OCI-LY3 (cell line): ENCODE measurements around the gene SPECC1L.

Source experiments
- H2AFZ ChIP-seq: fragments of 200-600, 300-600 bp; shearing (Covaris generic); 2 replicates; pipeline ENCODE4 v1.6.0; 2014; ENCODE audit warnings: antibody characterized with exemption, low read depth, low read length
- H3K27ac ChIP-seq: fragments of 200-600, 300-600 bp; sonication (generic); 2 replicates; pipeline ENCODE4 v1.5.1; 2014; ENCODE audit warnings: mild to moderate bottlenecking, low read length, moderate library complexity, mixed read lengths
- H3K27me3 ChIP-seq: fragments of 200-600, 300-600 bp; sonication (generic); 2 replicates; pipeline ENCODE4 v1.6.1; 2014; ENCODE audit warnings: low read depth, low read length, mixed read lengths
- H3K36me3 ChIP-seq: fragments of 200-600, 300-600 bp; sonication (generic); replicated peaks from 2 replicates; pipeline ENCODE3; 2014; ENCODE audit warnings: low read depth, low read length, mixed read lengths
- H3K4me1 ChIP-seq: fragments of 300-600, 200-600 bp; sonication (generic); 2 replicates; pipeline ENCODE4 v1.6.1; 2014; ENCODE audit warnings: low read length, mixed read lengths
- H3K4me2 ChIP-seq: fragments of 200-600, 300-600 bp; sonication (generic); 2 replicates; pipeline ENCODE4 v1.6.1; 2014; ENCODE audit warnings: low read length, mixed read lengths
- H3K4me3 ChIP-seq: fragments of 300-600, 200-600 bp; sonication (generic); 2 replicates; pipeline ENCODE4 v1.5.1; 2014; ENCODE audit warnings: antibody characterized with exemption, mild to moderate bottlenecking, low read length, moderate library complexity
- H3K79me2 ChIP-seq: fragments of 300-600, 200-600 bp; shearing (Covaris generic); 2 replicates; pipeline ENCODE4 v1.6.1; 2014; ENCODE audit warnings: mild to moderate bottlenecking, low read length, mixed read lengths
- H3K9ac ChIP-seq: fragments of 300-600, 200-600 bp; shearing (Covaris generic); 2 replicates; pipeline ENCODE4 v1.6.0; 2014; ENCODE audit warnings: mild to moderate bottlenecking, low read length, moderate library complexity
- H3K9me3 ChIP-seq: fragments of 200-600, 300-600 bp; shearing (Covaris generic); 2 replicates; pipeline ENCODE4 v1.6.1; 2014; ENCODE audit warnings: low read length, mixed read lengths; ENCODE audit not compliant: insufficient read depth
- H4K20me1 ChIP-seq: fragments of 200-600, 300-600 bp; sonication (generic); 2 replicates; pipeline ENCODE4 v1.6.1; 2016; ENCODE audit warnings: low read length, mixed read lengths; ENCODE audit not compliant: insufficient read depth
- CTCF ChIP-seq: fragments of 200-600, 300-600 bp; sonication (generic); IDR thresholded peaks from 2 replicates; pipeline ENCODE4 v1.5.1; 2014; ENCODE audit warnings: antibody characterized with exemption, low read length, low read depth
- EZH2phosphoT487 ChIP-seq: fragments of 200-600 bp; shearing (Covaris generic); IDR thresholded peaks from 2 replicates; pipeline ENCODE4 v1.6.1; 2018; ENCODE audit warnings: antibody characterized with exemption, mixed run types, low read depth

Gene SPECC1L

GRCh38 chr22:24402460-24403192 is 132.0 kb downstream of the SPECC1L start:
- Histone ChIP-seq H4K20me1 (peaks cover 3% of the 10 kb centered on the region; the same call in 1 of the 2 replicates), H3K27me3 (no peaks in the 10 kb centered on the region), H3K9me3 (no peaks in the 10 kb centered on the region), H3K4me3 (peak overlapping the region; percentile 43; the same call in 1 of the 2 replicates), H3K36me3 (peaks cover 29% of the 10 kb centered on the region), H3K27ac (peak overlapping the region; percentile 69), H3K4me1 (peaks cover 42% of the 10 kb centered on the region), H3K9ac (peak overlapping the region; percentile 42; the same call in 1 of the 2 replicates), H2AFZ (no peak overlapping the region), H3K4me2 (peak overlapping the region; percentile 73), H3K79me2 (no peaks in the 10 kb centered on the region)
- no peak for TF ChIP-seq EZH2phosphoT487

GRCh38 chr22:24403346-24403745 is 132.7 kb downstream of the SPECC1L start:
- Histone ChIP-seq H3K27me3 (no peaks in the 10 kb centered on the region), H3K4me3 (no peak overlapping the region), H4K20me1 (peaks cover 3% of the 10 kb centered on the region; the same call in 1 of the 2 replicates), H3K27ac (peak overlapping the region; percentile 69), H3K4me1 (peaks cover 42% of the 10 kb centered on the region), H3K9me3 (no peaks in the 10 kb centered on the region), H3K36me3 (peaks cover 22% of the 10 kb centered on the region), H3K4me2 (peak overlapping the region; percentile 73; the same call in 1 of the 2 replicates), H3K9ac (no peak overlapping the region), H2AFZ (no peak overlapping the region), H3K79me2 (no peaks in the 10 kb centered on the region)
- no peak for TF ChIP-seq CTCF
- TF ChIP-seq EZH2phosphoT487, result no peak

GRCh38 chr22:24404561-24405275 is 134.1 kb downstream of the SPECC1L start:
- Histone ChIP-seq H4K20me1 (peaks cover 3% of the 10 kb centered on the region; the same call in 1 of the 2 replicates), H3K9me3 (no peaks in the 10 kb centered on the region), H3K4me1 (peaks cover 41% of the 10 kb centered on the region), H3K27me3 (no peaks in the 10 kb centered on the region), H3K79me2 (no peaks in the 10 kb centered on the region), H3K4me2 (no peak overlapping the region), H3K27ac (no peak overlapping the region), H3K9ac (no peak overlapping the region), H2AFZ (no peak overlapping the region), H3K4me3 (no peak overlapping the region), H3K36me3 (peaks cover 22% of the 10 kb centered on the region)
- TF ChIP-seq CTCF, result no peak

GRCh38 chr22:24405631-24406321 is 135.1 kb downstream of the SPECC1L start:
- no peak overlapping the region for H3K4me2 ChIP-seq
- peaks cover 31% of the 10 kb centered on the region for H3K4me1 ChIP-seq
- H3K4me3 ChIP-seq, result no peak overlapping the region
- no peaks in the 10 kb centered on the region for H4K20me1 ChIP-seq
- H2AFZ ChIP-seq, result no peak overlapping the region
- TF ChIP-seq CTCF, result no peak
- peaks cover 17% of the 10 kb centered on the region for H3K36me3 ChIP-seq
- no peaks in the 10 kb centered on the region for H3K79me2 ChIP-seq
- H3K27me3 ChIP-seq, result no peaks in the 10 kb centered on the region
- H3K9me3 ChIP-seq, result no peaks in the 10 kb centered on the region
- no peak overlapping the region for H3K27ac ChIP-seq
- no peak overlapping the region for H3K9ac ChIP-seq
